ENCODE results near the gene FOXP1. TPM values are rescaled to one million over a fixed set of nuclear protein-coding genes. Genes with fewer than 3 reads are reported as not detected.

FOXP1 gene
- total RNA-seq, 1 donor from 2014 or later: 107 TPM

DNA sequence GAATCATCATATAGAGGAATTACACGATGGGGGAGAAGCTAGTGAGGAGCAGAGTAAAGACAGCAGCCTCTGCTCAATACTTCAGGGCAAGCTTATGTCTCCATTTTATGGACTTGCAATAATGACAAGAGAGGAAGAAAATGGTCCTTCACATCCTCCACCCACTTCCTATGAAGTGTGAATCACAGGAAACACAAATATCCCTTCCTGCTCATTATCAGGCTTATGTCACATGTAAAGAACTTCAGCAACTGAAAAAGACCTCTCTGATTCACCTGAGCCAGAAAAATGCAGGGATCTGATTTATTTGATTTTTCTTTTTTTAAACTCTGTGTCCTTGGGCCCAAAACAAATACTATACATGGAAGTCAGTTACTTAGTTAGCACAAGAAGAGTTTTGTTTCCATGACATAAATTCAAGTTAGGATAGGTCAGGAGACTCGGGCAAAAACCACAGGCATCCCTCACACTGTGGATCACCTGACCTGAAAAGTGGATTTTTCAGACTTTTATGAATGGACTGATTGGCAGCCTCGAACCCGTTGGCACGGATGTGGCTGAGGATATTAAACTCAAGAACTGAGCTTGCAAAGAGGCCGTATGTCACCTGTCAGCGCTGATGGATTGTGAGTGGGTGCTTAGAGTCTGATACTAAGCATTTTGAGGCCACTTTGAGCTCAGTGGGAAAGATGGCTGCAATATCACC, 650.3 kb downstream of the FOXP1 start:
- Mint-ChIP-seq H3K4me3 (ENCODE audit: unreplicated experiment) (no peak overlapping the region), H3K27me3 (ENCODE audit: low read depth, unreplicated experiment) (no peaks in the 10 kb centered on the region), H3K4me1 (ENCODE audit: low read depth, unreplicated experiment) (peaks cover 6% of the 10 kb centered on the region), H3K27ac (ENCODE audit: unreplicated experiment) (no peak overlapping the region), H3K9me3 (ENCODE audit: unreplicated experiment) (no peaks in the 10 kb centered on the region), H3K36me3 (ENCODE audit: low read depth, unreplicated experiment) (no peaks in the 10 kb centered on the region)
- TF ChIP-seq, protein P1, sequence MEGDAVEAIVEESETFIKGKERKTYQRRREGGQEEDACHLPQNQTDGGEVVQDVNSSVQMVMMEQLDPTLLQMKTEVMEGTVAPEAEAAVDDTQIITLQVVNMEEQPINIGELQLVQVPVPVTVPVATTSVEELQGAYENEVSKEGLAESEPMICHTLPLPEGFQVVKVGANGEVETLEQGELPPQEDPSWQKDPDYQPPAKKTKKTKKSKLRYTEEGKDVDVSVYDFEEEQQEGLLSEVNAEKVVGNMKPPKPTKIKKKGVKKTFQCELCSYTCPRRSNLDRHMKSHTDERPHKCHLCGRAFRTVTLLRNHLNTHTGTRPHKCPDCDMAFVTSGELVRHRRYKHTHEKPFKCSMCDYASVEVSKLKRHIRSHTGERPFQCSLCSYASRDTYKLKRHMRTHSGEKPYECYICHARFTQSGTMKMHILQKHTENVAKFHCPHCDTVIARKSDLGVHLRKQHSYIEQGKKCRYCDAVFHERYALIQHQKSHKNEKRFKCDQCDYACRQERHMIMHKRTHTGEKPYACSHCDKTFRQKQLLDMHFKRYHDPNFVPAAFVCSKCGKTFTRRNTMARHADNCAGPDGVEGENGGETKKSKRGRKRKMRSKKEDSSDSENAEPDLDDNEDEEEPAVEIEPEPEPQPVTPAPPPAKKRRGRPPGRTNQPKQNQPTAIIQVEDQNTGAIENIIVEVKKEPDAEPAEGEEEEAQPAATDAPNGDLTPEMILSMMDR (IDR thresholded peaks at IDR 0.05; ENCODE audit: insufficient read depth, low read depth, low read length): no peak
- no peak for TF ChIP-seq EZH2 (IDR thresholded peaks at IDR 0.05; ENCODE audit: insufficient read depth, low read length)
- no peaks in the 10 kb centered on the region for H3K9me3 ChIP-seq (ENCODE audit: insufficient read depth, low read depth, low read length)
- peaks cover 9% of the 10 kb centered on the region for H3K4me1 ChIP-seq (ENCODE audit: insufficient read depth, low read length)
- no peak overlapping the region for H3K9ac ChIP-seq (ENCODE audit: low read length)
- H3K27me3 ChIP-seq (ENCODE audit: insufficient read depth, low read length): no peaks in the 10 kb centered on the region
- H3K4me2 ChIP-seq (ENCODE audit: low read length): peak overlapping the region; percentile 32
- no peak overlapping the region for H3K4me3 ChIP-seq (ENCODE audit: insufficient read depth, low read depth, low read length)
- no peak overlapping the region for H3K27ac ChIP-seq (ENCODE audit: low read depth, low read length)
- FAIRE-seq (no peak), DNase-seq (ENCODE audit: low read depth) (peak; percentile 22)
- H4K20me1 ChIP-seq (ENCODE audit: insufficient read depth, low read length): no peaks in the 10 kb centered on the region
- no peaks in the 10 kb centered on the region for H3K79me2 ChIP-seq (ENCODE audit: insufficient read depth, low read length)
- no peaks in the 10 kb centered on the region for H3K36me3 ChIP-seq (ENCODE audit: insufficient read depth, low read length)
- peak overlapping the region; percentile 54 for H2AFZ ChIP-seq (ENCODE audit: low read depth, low read length)

DNA sequence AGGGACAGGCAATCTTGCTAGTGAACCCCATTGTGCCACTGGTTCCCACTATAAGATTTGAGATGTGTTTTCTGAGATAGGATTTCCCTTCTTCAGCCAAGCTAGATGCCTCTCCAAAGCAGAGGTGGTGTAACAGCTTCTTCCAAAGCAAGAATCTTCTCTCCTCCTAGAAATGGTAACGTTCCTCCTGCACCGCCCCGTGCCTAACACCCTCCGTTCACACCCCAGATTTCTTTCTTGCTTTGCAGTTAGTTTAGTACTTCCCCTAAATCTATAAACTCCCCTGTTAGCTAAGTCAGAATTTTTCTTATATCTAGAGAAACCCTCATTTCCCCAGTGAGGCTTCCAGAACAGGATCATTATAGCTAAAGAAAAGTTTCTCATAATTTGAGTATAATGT, 653.5 kb downstream of the FOXP1 start:
- Histone ChIP-seq H3K27ac (ENCODE audit: low read depth, low read length) (no peak overlapping the region), H3K4me1 (ENCODE audit: insufficient read depth, low read length) (peaks cover 9% of the 10 kb centered on the region), H4K20me1 (ENCODE audit: insufficient read depth, low read length) (no peaks in the 10 kb centered on the region), H3K9ac (ENCODE audit: low read length) (no peak overlapping the region), H3K27me3 (ENCODE audit: insufficient read depth, low read length) (no peaks in the 10 kb centered on the region), H3K79me2 (ENCODE audit: insufficient read depth, low read length) (no peaks in the 10 kb centered on the region), H3K4me3 (ENCODE audit: insufficient read depth, low read depth, low read length) (no peak overlapping the region), H3K36me3 (ENCODE audit: insufficient read depth, low read length) (no peaks in the 10 kb centered on the region), H2AFZ (ENCODE audit: low read depth, low read length) (no peak overlapping the region), H3K4me2 (ENCODE audit: low read length) (no peak overlapping the region), H3K9me3 (ENCODE audit: insufficient read depth, low read depth, low read length) (no peaks in the 10 kb centered on the region)
- DNase-seq (ENCODE audit: low read depth) (no peak), FAIRE-seq (no peak)
- Mint-ChIP-seq H3K9me3 (ENCODE audit: unreplicated experiment) (no peaks in the 10 kb centered on the region), H3K4me3 (ENCODE audit: unreplicated experiment) (no peak overlapping the region), H3K4me1 (ENCODE audit: low read depth, unreplicated experiment) (peaks cover 6% of the 10 kb centered on the region), H3K27me3 (ENCODE audit: low read depth, unreplicated experiment) (no peaks in the 10 kb centered on the region), H3K36me3 (ENCODE audit: low read depth, unreplicated experiment) (no peaks in the 10 kb centered on the region), H3K27ac (ENCODE audit: unreplicated experiment) (no peak overlapping the region)
- no peak for TF ChIP-seq EZH2 (IDR thresholded peaks at IDR 0.05; ENCODE audit: insufficient read depth, low read length)
- TF ChIP-seq, protein P1 (IDR thresholded peaks at IDR 0.05; ENCODE audit: insufficient read depth, low read depth, low read length): no peak

DNA sequence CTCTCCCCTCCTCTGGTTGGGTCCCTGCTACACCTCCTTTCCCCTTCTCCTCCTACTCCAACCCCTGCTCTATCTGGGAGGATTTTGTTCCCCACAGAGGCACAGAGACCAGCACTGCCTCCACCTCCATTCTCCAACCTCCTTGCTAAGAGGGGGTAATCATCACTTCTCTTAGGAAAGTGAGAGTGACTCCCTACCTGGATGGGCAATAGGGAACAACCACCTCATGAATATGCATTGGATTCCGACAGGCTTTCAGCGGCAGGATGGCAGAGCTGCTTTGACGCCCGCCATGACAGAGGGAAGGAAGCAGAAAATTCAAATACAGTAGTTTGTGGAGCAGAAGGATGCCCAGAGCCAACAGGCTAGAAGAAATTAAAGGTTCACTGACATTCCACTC, 656.3 kb downstream of the FOXP1 start:
- H2AFZ ChIP-seq (ENCODE audit: low read depth, low read length): no peak overlapping the region
- DNase-seq (ENCODE audit: low read depth) (no peak), FAIRE-seq (no peak)
- Mint-ChIP-seq H3K27me3 (ENCODE audit: low read depth, unreplicated experiment) (no peaks in the 10 kb centered on the region), H3K4me1 (ENCODE audit: low read depth, unreplicated experiment) (no peaks in the 10 kb centered on the region), H3K27ac (ENCODE audit: unreplicated experiment) (no peak overlapping the region), H3K4me3 (ENCODE audit: unreplicated experiment) (no peak overlapping the region), H3K36me3 (ENCODE audit: low read depth, unreplicated experiment) (no peaks in the 10 kb centered on the region), H3K9me3 (ENCODE audit: unreplicated experiment) (no peaks in the 10 kb centered on the region)
- no peak for TF ChIP-seq EZH2 (IDR thresholded peaks at IDR 0.05; ENCODE audit: insufficient read depth, low read length)
- TF ChIP-seq, protein P1 (IDR thresholded peaks at IDR 0.05; ENCODE audit: insufficient read depth, low read depth, low read length): no peak
- no peaks in the 10 kb centered on the region for H4K20me1 ChIP-seq (ENCODE audit: insufficient read depth, low read length)
- no peaks in the 10 kb centered on the region for H3K4me1 ChIP-seq (ENCODE audit: insufficient read depth, low read length)
- H3K9me3 ChIP-seq (ENCODE audit: insufficient read depth, low read depth, low read length): no peaks in the 10 kb centered on the region
- H3K79me2 ChIP-seq (ENCODE audit: insufficient read depth, low read length): no peaks in the 10 kb centered on the region
- H3K36me3 ChIP-seq (ENCODE audit: insufficient read depth, low read length): no peaks in the 10 kb centered on the region
- H3K27me3 ChIP-seq (ENCODE audit: insufficient read depth, low read length): no peaks in the 10 kb centered on the region
- H3K4me2 ChIP-seq (ENCODE audit: low read length): no peak overlapping the region
- no peak overlapping the region for H3K9ac ChIP-seq (ENCODE audit: low read length)
- no peak overlapping the region for H3K4me3 ChIP-seq (ENCODE audit: insufficient read depth, low read depth, low read length)
- no peak overlapping the region for H3K27ac ChIP-seq (ENCODE audit: low read depth, low read length)

Measured in astrocyte (in vitro differentiated cells and primary cell).